Amniotic epithelial cell (primary cell): ENCODE measurements around the gene PNPLA2.
A peak's percentile ranks its signal among the peaks of the same experiment; 100 is the strongest.

Experiments
- DNase-seq: peaks from one replicate; pipeline ENCODE4 v3.0.0-alpha.2; 2010; ENCODE audit warnings: low read depth

Gene PNPLA2

DNA sequence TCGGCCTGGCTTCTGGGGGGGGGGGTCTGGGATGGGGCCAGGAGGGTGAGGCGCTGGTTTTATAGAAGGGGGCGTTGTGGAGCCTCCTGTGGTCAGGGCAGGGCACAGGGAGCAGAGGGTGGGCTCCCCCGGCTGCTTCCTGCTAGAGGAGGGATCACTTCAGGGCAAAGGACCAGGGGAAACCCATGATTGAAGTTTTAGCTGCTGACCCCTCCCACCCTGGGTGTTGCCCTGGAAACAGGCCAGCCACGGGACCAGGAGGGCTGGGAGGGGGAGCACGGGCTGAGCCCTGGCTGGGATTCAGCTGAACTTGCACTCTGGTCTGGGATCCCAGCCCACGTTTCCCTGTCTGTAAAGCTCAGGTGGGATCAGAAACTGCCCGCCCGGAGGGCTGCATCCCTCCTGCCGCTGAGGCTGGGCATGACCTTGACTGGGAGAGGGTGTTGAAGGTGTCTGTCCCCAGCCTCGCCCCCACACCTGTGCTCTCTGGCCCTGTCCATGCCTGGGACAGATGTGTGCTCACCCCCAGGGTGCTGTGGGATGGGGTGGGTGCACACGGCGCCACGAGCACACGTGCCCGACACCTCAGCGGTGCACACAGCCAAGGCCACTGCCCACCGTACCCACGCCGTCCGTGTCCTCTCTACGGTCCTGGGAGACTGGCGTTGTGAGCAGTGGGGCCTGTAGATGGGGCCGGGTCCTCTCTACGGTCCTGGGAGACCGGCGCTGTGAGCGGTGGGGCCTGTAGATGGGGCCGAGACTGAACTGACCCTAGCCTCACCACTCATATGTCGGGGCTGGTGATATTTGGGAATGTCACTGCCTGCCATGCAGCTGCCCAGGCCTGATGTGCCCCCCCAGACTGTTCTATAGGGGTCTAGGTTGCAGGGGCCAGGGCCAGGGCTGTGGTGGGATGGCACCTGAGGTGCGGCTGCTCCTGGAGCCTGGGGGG is 26.3 kb downstream of the PNPLA2 start:
- DNase-seq, result peak; percentile 91

DNA sequence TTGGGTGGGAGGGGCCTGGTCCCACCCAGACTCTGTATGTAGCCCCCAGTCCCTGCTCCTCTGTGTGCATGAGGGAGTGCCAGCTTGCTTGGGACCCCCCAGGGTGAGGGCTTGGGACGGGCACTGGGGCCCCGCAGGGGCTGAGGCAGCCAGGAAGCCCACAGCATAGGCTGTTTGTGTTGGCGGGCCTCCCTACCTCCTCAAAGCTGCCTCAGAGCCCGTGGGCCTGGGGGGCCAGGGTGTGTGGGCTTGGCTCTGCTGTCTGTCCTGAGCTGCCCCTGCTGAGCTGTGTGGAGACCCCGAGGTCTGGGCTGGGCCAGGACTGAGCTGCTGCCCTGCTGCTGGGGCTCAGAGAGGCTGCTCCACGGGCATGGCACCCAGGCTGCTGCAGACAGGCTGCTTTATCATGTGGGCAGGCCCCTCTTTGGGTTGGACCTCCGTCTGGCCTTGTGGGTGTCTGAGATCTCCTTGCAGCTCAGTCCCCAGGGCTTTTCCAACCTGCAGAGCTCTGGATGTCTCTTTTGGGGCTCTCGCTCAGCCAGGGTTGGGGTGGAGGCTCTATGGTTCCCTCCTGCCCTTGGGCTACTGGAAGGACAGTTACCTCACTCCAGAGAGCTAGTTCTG is 27.3 kb downstream of the PNPLA2 start:
- no peak for DNase-seq

DNA sequence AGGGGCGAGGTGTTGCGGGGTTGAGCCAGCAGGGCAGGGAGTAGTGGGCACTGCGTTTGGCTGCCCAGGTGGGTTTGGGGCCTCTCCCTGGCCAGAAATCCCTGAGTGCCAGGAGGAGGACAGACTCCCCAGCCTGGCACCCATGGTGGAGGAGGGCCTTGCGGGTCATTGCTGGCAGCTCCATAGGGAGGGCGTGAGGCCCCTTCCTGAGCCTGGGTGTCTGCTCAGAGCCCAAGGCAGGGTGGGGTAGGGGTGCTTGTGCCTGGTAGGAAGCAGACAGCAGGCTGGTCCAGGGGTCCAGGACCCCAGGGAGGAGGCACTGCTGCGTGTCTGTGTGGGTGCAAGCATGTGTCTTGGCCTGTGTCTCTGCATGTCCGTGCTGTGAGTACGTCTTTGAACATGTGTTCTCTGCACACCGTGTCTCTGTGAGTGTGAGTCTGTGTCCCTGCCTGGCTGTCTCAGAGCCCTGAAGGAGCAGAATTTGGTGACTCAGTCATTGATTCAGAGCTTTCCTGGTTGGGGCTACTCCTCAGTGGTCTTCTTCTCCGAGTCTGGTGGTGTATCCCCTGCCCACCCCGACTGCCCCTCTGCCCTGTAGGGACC is 27.9 kb downstream of the PNPLA2 start:
- DNase-seq, result no peak

DNA sequence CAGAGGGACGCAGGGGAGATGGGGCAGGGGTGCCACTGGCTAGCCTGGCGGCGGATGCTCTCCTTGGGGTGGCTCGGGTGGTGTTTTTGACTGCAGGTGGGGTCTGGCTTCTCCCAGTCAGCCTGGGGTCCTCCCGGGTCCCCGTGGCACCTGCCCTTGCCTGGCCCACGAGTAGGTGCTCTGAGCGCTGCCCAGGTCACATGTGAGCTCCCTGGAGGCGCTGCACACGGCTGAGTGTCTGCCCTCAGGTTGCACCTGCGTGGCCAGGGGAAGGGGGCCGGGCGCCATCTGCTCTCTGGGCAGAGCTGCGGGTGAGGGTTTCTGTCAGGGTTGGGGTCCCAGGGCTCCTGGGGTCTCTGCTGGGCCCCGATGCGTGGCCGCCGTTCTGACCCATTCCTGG is 29.2 kb downstream of the PNPLA2 start:
- no peak for DNase-seq

DNA sequence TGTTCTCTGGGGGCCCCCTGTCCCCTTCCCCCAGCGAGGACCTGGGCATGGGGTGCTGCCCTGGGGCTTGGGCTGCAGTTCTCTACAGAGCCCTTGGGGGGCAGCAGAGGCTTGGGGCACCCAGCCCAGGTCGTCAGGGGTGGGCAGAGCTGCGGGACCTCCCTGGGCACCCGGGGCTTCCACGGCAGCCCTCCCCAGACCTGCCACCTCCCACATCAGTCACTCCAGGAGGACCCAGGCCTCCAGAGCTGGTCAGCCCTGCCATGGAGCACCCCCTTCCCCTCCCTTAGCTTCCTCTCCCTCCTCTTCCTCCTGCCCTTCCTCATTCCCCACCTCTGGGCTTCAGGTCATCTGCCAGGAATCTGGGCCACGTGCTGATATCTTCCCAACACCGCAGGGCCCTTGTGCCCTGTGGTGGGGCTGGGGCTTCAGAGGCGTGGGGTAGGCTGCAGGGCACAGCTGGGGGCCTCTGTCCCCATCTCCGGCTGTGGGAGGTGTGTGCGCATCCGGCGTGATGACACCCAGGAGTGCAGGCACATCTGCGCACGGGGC is 29.7 kb downstream of the PNPLA2 start:
- DNase-seq, result no peak

DNA sequence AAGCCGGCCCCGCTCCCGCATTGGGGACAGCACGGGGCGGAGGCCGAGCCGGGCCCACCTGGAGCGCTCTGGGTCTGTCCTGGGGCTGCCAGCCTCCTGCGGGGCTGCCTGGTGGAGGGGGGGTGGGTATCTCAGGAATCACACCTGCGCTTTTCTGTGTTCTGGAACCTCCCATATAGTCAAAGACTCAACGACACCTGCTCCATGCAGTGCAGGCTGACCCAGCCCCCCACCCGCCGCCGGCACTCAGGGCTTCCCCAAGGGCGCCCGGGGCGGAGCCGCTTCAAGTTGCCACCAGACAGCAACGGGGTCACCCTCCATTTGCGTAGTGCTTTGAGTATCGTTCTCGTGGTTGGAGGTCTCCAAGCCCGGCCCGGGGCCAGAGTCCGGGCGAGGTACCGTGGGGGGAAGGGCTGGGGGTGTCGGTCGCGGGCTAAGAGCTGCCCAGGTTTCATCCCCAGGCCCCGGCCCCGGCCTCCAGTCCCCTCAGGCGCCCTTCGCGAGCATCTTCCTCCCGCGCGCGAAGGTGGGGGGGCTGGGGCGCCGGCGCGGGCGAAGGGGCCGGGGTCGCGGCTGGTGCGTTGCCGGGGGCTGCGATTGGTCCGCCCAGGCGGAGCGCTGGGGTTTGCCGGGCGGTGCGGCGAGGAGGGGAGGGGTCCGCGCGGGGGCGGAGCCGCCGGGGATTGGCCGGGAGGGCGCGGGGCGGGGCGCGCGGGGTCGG is 30.6 kb downstream of the PNPLA2 start:
- DNase-seq, result no peak

DNA sequence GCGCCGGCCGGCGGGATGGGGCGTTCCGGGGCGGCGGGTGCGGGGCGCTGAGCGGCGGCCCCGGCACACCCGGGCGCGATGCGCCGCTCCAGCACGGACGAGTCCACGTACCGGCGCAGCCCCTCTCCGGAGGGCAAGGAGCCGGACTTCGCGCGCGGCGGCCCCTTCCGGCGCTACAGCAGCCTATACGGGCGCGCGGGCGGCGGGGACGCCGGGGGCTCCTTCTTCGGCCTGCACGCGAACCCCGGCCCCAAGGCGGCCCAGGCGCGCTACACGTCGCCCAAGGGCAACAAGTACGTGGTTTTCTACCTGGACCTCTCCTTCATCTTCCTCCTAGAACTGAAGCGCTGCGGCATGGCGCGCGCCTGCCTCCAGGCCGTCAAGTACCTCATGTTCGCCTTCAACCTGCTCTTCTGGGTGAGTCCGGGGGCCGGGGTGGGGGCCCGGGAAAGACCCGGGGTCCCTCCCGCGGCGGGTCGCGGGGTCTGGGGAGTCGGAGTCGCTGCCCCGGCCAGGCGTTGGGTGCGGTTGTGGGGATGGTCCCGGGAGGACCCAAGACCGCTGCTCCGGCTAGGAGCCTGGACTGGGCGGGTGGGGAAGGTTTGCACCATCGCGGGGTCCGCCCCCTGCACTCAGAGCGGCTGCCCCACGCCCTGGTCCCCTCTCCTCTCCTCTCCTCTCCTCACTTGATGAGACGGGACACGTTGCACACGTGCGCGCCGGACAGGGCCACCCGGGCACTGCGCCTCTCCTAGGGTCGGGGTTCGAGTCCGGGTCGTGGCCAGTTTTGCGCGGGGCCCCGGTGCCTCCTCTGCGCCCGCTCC is 31.4 kb downstream of the PNPLA2 start:
- no peak for DNase-seq

DNA sequence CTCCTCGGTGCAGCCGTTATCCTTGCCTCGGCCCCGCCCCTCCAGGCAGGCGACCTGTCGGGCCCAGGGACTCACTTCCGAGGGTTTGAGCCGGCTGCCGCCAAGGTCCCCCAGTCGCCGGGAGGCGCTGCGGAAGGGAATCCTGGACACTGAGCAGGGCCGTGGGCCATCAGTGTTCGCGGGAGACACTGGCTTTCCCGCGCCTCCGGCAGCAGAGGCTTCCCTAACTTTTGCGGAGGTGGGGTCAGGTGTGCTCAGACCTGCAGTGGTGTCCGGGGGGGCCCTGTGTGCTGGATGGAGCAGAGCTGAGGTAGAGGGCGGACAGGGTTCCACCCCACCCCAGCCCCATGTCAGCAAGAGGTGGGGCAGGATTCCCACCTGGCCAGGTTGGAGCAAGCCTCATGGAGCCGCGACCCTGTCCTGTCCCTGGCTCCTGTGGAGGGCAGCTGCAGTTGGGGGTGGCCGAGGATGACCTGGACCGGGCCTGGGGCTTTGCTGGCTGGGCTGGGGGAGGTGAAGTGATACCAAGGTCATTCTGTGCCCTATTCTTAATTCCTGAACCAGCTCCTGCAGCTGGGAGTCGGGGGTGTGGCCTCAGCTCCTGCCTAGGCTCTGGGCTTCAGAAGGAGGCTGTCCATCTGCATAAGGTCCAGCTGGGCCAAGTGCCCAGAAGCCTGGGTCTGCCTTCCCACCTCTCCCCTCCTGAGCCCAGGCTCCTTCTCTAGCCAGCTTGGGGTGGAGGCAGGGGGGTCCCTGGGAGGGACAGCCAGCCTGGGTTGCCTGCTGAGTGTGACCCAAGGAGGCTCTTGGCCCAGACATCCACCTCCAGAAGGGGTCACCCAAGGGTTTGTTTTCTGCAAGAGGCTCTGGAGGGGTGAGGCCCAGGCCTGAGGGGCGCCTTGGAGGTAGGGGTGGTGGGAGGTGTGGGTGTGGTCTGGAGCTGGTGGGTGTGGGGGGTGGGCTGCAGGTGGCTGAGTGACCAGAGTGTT is 32.4 kb downstream of the PNPLA2 start:
- no peak for DNase-seq

DNA sequence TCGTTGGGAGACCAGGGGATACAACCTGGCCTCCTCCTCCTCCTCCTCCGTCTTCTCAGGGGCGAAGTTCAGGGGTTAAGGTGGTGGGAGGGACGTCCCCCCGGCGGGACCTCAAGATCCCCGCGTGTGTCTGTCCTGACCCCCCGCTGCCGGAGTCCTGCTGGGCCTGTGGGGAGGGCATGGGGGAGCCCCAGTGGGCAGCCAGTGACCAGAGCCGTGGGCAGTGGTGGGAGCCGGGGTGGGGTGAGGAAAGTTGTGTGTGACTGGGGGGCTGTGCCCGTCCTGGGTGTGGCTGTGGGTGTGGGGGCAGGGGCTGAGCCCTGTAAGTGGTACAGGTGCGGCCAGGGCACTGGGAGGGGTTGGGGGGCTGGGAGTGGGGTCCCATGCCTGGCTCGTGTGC is 34.0 kb downstream of the PNPLA2 start:
- no peak for DNase-seq

DNA sequence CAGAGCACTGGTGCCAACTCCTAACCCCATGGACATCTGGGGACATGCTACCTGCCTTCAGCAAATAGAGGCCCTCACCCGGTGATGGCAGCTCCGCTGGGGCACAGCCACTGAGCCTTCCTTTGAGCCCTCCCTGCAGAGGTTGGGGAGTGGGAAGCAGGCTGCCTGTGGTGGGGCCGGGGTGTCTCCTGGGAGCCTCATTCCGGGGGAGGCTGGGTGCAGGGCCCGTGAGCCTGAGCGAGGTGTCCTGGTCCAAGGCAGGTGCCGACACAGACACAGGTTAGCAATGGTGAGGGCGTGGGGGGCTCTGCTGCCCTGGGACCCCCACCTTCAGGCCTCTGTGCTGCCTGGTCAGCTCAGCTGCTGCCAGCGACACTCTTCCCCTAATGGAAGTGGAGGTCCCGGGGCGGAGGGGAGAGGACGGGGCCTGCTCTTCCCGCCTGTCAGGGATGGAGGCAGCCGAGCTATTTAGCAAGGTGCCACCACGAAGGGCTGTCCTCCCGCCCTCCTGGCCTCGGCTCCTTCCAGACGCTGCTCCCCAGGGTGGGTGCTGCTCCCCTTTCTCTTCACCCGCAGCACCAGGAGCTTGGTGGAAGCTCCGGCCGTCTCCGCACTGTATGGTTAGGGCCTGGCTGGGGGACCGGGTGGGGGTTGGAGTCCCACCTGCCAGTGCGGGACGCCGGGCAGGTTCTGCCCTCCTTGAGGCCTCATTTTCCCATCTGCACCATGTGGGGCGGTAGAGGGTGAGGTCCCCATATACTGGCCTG is 35.2 kb downstream of the PNPLA2 start:
- no peak for DNase-seq

DNA sequence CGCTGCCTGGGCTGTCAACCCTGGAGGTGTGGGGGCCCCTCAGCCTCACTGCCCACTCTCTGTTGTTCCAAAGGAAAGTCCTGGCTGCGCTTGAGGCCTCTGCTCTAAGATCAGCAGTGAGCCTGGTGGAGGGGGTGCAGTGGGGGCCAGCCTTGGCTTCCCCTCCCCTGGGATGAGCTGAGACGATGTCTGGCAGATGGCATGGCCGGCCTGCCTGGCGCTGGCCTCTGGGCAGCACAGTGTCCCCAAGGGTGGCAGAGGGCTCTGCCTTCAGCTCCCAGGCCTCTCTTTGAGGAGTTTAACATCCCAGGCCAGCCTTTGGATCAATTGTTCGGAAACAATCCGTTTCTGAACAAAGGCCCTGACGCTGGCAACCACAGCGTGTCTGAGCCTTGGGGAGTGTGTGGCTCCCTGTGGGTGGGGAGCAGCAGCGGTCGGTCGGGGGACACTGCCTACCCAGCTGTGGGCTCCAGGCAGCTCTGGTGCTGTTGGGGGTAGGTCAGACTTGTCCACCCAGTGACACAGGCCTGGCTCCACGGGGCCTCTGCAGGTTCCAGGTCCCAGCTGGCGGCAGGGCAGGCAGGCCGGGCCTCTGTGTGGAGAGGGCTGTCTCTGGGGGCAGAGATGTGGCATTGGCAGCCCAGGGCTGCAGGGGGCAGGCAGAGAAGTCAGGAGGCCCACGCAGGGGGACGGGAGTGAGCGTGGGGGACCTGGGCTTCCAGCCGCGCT is 36.1 kb downstream of the PNPLA2 start:
- DNase-seq, result no peak

DNA sequence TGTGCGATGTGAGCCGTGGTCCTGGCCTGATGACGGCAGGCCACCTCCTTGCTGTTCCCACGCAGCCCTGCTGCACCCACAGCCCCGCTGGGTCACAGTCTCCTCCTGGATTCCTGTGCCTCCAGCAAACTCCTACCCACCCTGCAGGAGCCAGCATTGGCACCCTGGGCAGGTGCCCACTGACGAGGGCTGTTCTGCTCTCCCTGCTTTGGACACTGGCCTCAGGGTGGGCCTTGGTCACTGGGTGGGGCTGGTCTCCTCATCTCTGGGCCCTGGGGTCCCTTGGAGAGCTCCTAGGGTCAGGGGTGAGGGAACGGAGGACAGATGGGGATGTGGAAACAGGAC is 36.6 kb downstream of the PNPLA2 start:
- DNase-seq, result no peak

DNA sequence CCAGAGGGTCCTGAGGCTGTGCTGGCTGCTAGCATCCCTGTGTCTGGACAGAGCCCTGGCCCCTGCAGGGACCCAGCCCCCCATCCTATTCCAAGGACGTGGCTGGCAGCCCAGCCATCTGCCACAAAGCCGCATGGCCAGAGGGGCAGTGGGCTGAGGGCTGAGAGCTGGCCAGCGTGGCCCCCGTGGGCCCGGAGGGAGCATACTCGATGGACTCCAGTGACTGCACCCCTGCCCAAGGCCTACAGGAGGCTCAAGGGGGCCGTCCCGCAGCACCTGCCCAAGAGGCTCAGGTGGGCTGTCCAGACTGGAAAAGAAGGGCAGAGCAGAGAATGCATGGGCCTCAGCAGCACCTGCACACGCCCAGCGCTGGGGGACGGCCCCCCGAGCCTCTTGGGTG is 37.1 kb downstream of the PNPLA2 start:
- DNase-seq, result no peak

DNA sequence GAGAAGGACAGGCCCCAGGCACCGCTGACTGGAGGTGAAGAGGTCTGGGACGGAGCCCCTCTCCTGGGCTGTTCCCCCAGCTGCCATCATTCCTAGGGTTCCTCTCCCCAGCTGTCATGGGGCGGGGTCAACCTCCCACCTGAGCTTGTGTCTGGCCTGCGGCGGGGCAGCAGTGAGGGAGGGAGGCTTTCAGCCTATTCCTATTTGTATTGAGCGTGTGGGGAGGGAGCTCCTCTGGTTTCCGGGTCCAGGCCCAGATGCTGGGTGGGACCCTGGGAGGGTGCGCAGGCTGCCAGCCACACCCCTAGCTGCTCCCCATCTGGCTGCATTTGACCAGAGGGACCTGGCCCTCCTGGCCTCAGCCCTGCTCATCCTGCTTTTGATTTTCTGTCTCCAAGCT is 37.7 kb downstream of the PNPLA2 start:
- no peak for DNase-seq

DNA sequence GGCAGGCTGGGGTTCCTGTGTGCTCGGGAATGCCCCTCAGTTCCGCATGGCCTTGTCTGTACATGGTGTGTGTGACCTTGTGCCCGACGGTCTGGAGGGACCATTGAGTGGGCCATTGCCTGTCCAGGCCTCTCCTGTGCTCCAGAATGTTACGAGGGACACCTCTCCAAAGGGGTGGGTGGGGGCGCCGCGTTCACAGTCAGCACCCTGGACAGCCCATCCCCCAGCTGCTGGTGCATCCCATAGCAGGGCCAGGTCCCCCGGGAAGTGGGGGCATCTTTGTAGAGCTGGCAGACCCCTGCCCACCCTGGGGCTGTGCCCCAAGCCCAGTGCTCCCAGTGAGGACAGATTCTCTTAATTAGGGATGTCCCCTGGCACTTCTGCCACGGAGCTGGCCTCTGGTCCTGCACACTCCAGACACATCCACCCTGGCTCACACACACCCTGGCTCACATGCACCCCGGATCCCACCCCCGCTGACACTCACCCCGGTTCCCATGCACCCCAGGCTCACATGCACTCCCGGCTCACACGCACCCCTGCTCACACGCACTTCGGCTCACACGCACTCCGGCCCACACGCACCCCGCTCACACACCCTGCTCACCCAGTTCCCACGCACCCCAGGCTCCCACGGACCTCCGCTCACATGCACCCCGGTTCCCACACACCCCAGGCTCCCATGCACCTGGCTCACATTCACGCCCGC is 39.5 kb downstream of the PNPLA2 start:
- no peak for DNase-seq

DNA sequence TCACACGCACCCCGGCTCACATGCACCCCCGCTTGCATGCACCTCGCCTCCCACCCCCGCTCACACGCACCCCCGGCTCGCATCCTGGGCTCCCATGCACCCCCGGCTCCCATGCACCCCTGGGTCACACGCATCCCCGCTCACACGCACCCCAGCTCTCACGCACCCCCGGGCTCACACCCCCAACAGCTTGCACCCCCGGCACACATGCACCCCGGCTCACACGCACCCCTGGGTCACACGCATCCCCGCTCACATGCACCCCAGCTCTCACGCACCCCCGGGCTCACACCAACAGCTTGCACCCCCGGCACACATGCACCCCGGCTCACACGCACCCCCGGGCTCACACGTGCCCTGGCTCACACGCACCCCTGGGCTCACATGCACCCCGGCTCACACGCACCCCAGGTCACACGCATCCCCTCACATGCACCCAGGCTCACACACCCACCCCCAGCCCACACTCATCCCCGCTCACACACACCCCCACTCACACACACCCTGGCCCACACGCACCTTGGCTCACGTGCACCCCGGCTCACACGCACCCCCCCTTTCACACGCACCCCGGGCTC is 40.1 kb downstream of the PNPLA2 start:
- DNase-seq, result no peak

DNA sequence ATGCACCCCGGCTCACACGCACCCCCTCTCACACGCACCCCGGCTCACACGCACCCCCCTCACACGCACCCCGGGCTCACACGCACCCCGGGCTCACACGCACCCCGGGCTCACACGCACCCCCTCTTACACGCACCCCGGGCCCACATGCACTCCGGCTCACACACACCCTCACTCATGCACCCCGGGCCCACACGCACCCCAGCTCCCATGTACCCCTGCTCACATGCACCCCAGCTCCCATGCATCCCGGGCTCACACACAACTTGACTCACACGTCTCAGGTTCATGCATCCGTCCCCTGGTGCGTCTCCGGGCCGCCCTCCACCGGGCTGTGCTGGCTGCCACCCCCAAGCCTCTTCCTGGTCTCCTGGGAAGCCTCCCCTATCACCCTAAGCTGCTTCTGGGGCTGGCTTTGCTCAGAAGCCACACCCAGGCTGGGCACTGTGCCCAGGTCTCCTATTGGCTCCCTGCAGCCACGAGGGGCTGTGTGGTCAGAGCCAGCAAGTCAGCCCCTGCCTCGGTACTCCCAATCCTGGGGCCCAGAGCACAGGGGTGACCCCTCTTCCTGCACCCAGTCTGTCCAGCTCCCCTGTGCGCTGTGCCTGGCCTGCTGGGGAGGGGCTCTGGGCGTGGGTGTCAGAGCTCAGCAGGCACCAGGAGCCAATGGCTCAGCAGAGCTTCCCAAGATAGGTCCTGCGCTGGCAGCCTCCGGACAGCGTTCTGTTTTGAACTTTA is 40.8 kb downstream of the PNPLA2 start:
- DNase-seq, result peak; percentile 93
